ENCODE results near the gene LRP2BP. TPM values are rescaled to one million over a fixed set of nuclear protein-coding genes. Genes with fewer than 3 reads are reported as not detected.

The LRP2BP gene
- polyA plus RNA-seq, 1 donor (not counting 4 experiments of a cell fraction or from before 2014, with no cell fraction given) = 0.22 TPM

DNA sequence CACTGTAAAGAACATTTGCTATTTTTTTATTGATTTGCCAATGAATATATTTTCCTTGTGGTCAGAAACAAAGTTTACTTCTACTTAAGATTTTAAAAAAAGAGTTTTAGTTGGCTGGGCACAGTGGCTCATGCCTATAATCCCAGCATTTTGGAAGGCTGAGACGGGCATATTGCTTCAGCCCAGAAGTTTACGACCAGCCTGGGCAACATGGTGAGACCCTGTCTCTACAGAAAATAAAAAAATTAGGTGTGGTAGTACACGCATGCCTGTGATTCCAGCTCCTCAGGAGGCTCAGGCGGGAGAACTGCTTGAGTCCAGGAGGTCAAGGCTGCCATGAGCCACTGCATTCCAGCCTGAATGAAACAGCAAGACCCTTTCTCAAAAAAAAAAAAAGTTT, 36.8 kb downstream of the LRP2BP start:
- Histone ChIP-seq H3K4me2 (ENCODE audit: control insufficient read depth, extremely low read depth, insufficient read depth, low read depth, low read length) (no peak overlapping the region), H3K79me2 (ENCODE audit: control insufficient read depth, insufficient read depth, low read length) (no peaks in the 10 kb centered on the region), H3K4me1 (ENCODE audit: control insufficient read depth, extremely low read depth, insufficient read depth, low read length) (no peaks in the 10 kb centered on the region), H2AFZ (ENCODE audit: control insufficient read depth, low read length) (no peak overlapping the region), H3K27ac (ENCODE audit: control insufficient read depth, insufficient read depth, low read length) (no peak overlapping the region), H3K9ac (ENCODE audit: control insufficient read depth, extremely low read depth, insufficient read depth, low read length) (no peak overlapping the region), H3K9me3 (ENCODE audit: control insufficient read depth, low read depth, low read length) (no peaks in the 10 kb centered on the region), H3K9me1 (ENCODE audit: control insufficient read depth, extremely low read depth, insufficient read depth, low read length) (no peaks in the 10 kb centered on the region), H3K27me3 (ENCODE audit: control insufficient read depth, extremely low read depth, insufficient read depth, low read length) (no peaks in the 10 kb centered on the region), H3K36me3 (ENCODE audit: control insufficient read depth in 2 of 2, extremely low read depth in 1 of 2, insufficient read depth in 2 of 2, low read length in 2 of 2) (no peaks in the 10 kb centered on the region), H4K20me1 (ENCODE audit: control insufficient read depth, extremely low read depth, insufficient read depth, low read length) (no peaks in the 10 kb centered on the region), H3K4me3 (ENCODE audit: control insufficient read depth in 2 of 3, extremely low read depth in 1 of 3, insufficient read depth in 2 of 3, low read depth in 1 of 3, low read length in 3 of 3) (no peak overlapping the region)
- TF ChIP-seq, protein P1, sequence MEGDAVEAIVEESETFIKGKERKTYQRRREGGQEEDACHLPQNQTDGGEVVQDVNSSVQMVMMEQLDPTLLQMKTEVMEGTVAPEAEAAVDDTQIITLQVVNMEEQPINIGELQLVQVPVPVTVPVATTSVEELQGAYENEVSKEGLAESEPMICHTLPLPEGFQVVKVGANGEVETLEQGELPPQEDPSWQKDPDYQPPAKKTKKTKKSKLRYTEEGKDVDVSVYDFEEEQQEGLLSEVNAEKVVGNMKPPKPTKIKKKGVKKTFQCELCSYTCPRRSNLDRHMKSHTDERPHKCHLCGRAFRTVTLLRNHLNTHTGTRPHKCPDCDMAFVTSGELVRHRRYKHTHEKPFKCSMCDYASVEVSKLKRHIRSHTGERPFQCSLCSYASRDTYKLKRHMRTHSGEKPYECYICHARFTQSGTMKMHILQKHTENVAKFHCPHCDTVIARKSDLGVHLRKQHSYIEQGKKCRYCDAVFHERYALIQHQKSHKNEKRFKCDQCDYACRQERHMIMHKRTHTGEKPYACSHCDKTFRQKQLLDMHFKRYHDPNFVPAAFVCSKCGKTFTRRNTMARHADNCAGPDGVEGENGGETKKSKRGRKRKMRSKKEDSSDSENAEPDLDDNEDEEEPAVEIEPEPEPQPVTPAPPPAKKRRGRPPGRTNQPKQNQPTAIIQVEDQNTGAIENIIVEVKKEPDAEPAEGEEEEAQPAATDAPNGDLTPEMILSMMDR (optimal IDR thresholded peaks at IDR 0.05 in 1 of 3, IDR thresholded peaks at IDR 0.05 in 1 of 3, conservative IDR thresholded peaks at IDR 0.05 in 1 of 3; ENCODE audit: extremely low read depth in 1 of 3, insufficient read depth in 2 of 3, low read length in 3 of 3) = no peak
- TF ChIP-seq EZH2 (IDR thresholded peaks at IDR 0.05; ENCODE audit: low read length) = no peak
- dilution Hi-C loops (cut with MboI; ENCODE audit: extremely low pct_ligation_motif_present, low sequenced_read_pairs) = no loop called here
- FAIRE-seq (no peak), DNase-seq (ENCODE audit: low read depth, low spot score) (no peak)

DNA sequence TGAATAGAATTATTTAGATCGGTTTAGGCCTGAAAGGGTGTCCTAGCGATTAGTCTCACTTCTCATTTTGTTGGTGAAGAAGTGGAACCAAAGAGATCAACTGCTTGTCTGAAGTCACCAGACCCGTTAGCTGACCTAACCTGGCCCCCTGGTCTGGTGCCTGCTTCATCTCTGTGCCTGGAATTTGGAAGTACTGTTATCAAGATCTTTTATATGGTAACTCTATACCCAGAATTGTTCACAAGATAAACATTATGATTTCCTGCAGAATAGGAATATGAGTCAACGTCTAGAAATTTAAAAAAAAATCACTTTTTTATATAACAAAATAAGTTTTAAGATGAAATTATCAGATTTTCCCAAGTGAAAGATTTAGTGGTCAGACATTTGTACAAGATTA, 37.2 kb downstream of the LRP2BP start:
- H3K4me2 ChIP-seq (ENCODE audit: control insufficient read depth, extremely low read depth, insufficient read depth, low read depth, low read length) = no peak overlapping the region
- H3K4me1 ChIP-seq (ENCODE audit: control insufficient read depth, extremely low read depth, insufficient read depth, low read length) = no peaks in the 10 kb centered on the region
- no peak overlapping the region for H2AFZ ChIP-seq (ENCODE audit: control insufficient read depth, low read length)
- dilution Hi-C loops (cut with MboI; ENCODE audit: extremely low pct_ligation_motif_present, low sequenced_read_pairs) = no loop called here
- no peaks in the 10 kb centered on the region for H4K20me1 ChIP-seq (ENCODE audit: control insufficient read depth, extremely low read depth, insufficient read depth, low read length)
- H3K9ac ChIP-seq (ENCODE audit: control insufficient read depth, extremely low read depth, insufficient read depth, low read length) = no peak overlapping the region
- no peak overlapping the region for H3K27ac ChIP-seq (ENCODE audit: control insufficient read depth, insufficient read depth, low read length)
- no peaks in the 10 kb centered on the region for H3K36me3 ChIP-seq (ENCODE audit: control insufficient read depth in 2 of 2, extremely low read depth in 1 of 2, insufficient read depth in 2 of 2, low read length in 2 of 2)
- no peaks in the 10 kb centered on the region for H3K79me2 ChIP-seq (ENCODE audit: control insufficient read depth, insufficient read depth, low read length)
- no peak for TF ChIP-seq EZH2 (IDR thresholded peaks at IDR 0.05; ENCODE audit: low read length)
- TF ChIP-seq, protein P1 (optimal IDR thresholded peaks at IDR 0.05 in 1 of 3, IDR thresholded peaks at IDR 0.05 in 1 of 3, conservative IDR thresholded peaks at IDR 0.05 in 1 of 3; ENCODE audit: extremely low read depth in 1 of 3, insufficient read depth in 2 of 3, low read length in 3 of 3) = no peak
- no peak for DNase-seq (ENCODE audit: low read depth, low spot score)
- no peak for FAIRE-seq
- no peaks in the 10 kb centered on the region for H3K27me3 ChIP-seq (ENCODE audit: control insufficient read depth, extremely low read depth, insufficient read depth, low read length)
- no peak overlapping the region for H3K4me3 ChIP-seq (ENCODE audit: control insufficient read depth in 2 of 3, extremely low read depth in 1 of 3, insufficient read depth in 2 of 3, low read depth in 1 of 3, low read length in 3 of 3)
- H3K9me3 ChIP-seq (ENCODE audit: control insufficient read depth, low read depth, low read length) = no peaks in the 10 kb centered on the region
- no peaks in the 10 kb centered on the region for H3K9me1 ChIP-seq (ENCODE audit: control insufficient read depth, extremely low read depth, insufficient read depth, low read length)

Data from keratinocyte (primary cell).